ENCODE data around the gene RIPK4.

Gene RIPK4

GRCh38 chr21:41800425-41801320, 33.8 kb upstream of the RIPK4 start:
- DNase-seq (ENCODE audit: low read depth, low spot score), result no peak
- no peak for TF ChIP-seq CTCF (IDR thresholded peaks at IDR 0.05; ENCODE audit: insufficient read depth, low read length, missing control alignments)
- POLR2A ChIA-PET, result no interaction called here
- H3K4me3 ChIP-seq (ENCODE audit: low read depth, low read length), result no peak overlapping the region
- CTCF ChIA-PET, result interaction anchor here (1.0 to 3.5 kb wide), 3 partner anchors 11 to 24 kb away, joined by 3 to 22 read pairs (median 4); no protein-coding TSS in a partner anchor

- ChIA-PET POLR2A (no interaction called here), CTCF (interaction anchor here (1.0 to 3.5 kb wide), 2 partner anchors 17 to 23 kb away, joined by 4 to 22 read pairs; no protein-coding TSS in a partner anchor)
- DNase-seq (ENCODE audit: low read depth, low spot score), result no peak
- no peak overlapping the region for H3K4me3 ChIP-seq (ENCODE audit: low read depth, low read length)
- TF ChIP-seq CTCF (IDR thresholded peaks at IDR 0.05; ENCODE audit: insufficient read depth, low read length, missing control alignments), result no peak
Observed at GRCh38 chr21:41799763-41800162, 32.9 kb upstream of the RIPK4 start.

GRCh38 chr21:41798326-41798725, 31.5 kb upstream of the RIPK4 start:
- DNase-seq (ENCODE audit: low read depth, low spot score), result no peak
- no peak overlapping the region for H3K4me3 ChIP-seq (ENCODE audit: low read depth, low read length)
- POLR2A ChIA-PET, result no interaction called here
- CTCF ChIA-PET, result no interaction called here
- no peak for TF ChIP-seq CTCF (IDR thresholded peaks at IDR 0.05; ENCODE audit: insufficient read depth, low read length, missing control alignments)

- TF ChIP-seq CTCF (IDR thresholded peaks at IDR 0.05; ENCODE audit: insufficient read depth, low read length, missing control alignments), result no peak
- ChIA-PET CTCF (interaction anchor here (2.4 kb wide), 1 partner anchor 20 kb away, joined by 10 read pairs; no protein-coding TSS in a partner anchor), POLR2A (no interaction called here)
- DNase-seq (ENCODE audit: low read depth, low spot score), result no peak
- no peak overlapping the region for H3K4me3 ChIP-seq (ENCODE audit: low read depth, low read length)
Observed at GRCh38 chr21:41796476-41797080, 29.7 kb upstream of the RIPK4 start.

- no peak overlapping the region for H3K4me3 ChIP-seq (ENCODE audit: low read depth, low read length)
- no peak for TF ChIP-seq CTCF (IDR thresholded peaks at IDR 0.05; ENCODE audit: insufficient read depth, low read length, missing control alignments)
- ChIA-PET POLR2A (no interaction called here), CTCF (interaction anchor here (1.4 to 2.4 kb wide), 2 partner anchors 21 to 184 kb away, joined by 4 to 10 read pairs; no protein-coding TSS in a partner anchor)
- no peak for DNase-seq (ENCODE audit: low read depth, low spot score)
Observed at GRCh38 chr21:41795726-41796125, 28.9 kb upstream of the RIPK4 start.

- ChIA-PET POLR2A (no interaction called here), CTCF (interaction anchor here (1.4 to 2.4 kb wide), 4 partner anchors 17 to 183 kb away, joined by 4 to 11 read pairs (median 8); no protein-coding TSS in a partner anchor)
- no peak overlapping the region for H3K4me3 ChIP-seq (ENCODE audit: low read depth, low read length)
- no peak for TF ChIP-seq CTCF (IDR thresholded peaks at IDR 0.05; ENCODE audit: insufficient read depth, low read length, missing control alignments)
- DNase-seq (ENCODE audit: low read depth, low spot score), result no peak
Observed at GRCh38 chr21:41794600-41794999, 27.7 kb upstream of the RIPK4 start.

Measured in AG04449 (cell line).